ENCODE results near the gene SMIM15.
A peak's percentile ranks its signal among the peaks of the same experiment; 100 is the strongest.
"Not testable (repeated sequence)": the region's sequence is repeated elsewhere in the genome, so short reads cannot be mapped to it uniquely, and the experiment has no call there.

The SMIM15 gene, protein sequence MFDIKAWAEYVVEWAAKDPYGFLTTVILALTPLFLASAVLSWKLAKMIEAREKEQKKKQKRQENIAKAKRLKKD

DNA sequence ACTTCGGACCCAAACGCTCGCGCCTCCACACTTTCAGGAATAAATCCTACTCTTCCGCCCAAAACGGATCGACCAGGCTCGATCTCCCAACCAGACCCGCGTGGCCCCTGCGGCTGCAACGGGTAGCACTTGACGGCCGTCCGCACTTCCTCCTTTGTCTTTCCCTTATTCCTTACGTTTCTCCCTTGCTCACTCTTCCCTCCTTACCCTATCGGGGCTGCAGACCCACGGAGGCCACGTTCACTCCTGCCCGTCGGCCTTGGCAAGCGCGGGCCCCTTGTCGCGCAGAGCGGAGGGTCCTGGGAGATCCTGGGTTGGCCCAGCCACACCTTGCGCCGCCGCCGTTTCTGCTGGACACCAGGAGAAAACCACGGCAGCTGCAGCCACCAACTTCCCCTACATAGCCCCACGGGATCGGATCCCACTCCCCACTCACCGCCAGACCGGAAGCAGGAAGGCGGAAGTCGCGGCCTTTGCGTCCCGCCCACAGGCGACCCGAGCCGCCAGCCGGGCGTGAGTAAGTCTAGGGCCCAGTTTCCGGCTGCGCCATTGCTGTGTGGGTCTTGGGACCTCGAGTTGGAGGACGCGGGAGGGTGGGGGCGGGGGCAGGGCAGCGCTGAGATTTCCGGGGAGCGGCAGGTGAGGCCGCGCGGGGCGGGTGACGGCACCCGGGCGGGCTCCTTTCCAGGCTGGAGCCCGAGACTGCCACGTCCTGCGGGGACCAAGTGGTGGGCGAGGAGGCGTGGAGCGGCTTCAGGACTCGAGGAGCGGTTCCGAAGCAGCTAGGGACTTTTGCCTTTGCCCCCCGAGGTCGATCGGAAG, at the start of gene SMIM15:
TSS of gene SMIM15 (minus strand) at position 459 of the 822 bp plus-strand sequence. CDS start 2,297 bp downstream, outside the sequence.
- peak; percentile 70 to 80 (median 77) for DNase-seq (ENCODE audit: low read depth in 2 of 3, low spot score in 1 of 3)

DNA sequence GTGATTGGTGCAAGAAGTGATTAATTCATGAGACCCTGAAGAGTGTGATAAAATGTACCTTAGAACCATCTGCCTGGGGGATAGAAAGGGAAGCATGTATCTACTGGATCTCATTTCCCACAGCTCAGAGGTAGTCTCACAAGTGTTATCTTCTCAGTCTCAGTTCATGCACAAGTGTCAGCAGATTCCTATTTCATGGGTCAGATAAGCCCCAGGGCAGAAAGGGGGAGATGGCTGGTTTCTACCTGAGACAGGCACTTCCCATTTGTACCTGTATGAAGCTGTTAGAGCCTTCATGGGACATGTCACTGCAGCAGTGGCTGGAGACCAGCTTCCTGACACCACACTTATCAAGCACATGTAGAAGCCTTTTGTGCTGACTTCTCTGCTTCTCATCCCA, 45.6 kb upstream of the SMIM15 start:
- DNase-seq (ENCODE audit: low read depth in 2 of 3, low spot score in 1 of 3), result no peak

DNA sequence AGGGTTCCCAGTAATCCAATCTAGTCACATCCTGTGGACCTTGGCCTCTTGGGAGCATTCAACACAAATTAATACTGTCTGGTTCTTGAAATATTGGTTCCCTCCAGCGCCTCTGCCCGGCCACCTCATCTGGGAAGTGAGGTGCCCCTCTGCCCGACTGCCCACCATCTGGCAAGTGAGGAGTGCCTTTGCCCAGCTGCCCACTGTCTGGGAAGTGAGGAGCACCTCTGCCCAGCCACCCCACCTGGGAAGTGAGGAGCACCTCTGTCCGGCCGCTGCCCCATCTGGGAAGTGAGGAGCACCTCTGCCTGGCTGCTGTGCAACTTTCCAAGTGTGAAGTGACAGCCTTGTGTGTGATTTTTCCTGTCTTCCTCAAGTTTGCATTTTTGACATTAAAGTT, 42.7 kb upstream of the SMIM15 start:
- DNase-seq (ENCODE audit: low read depth in 2 of 3, low spot score in 1 of 3), result no peak

DNA sequence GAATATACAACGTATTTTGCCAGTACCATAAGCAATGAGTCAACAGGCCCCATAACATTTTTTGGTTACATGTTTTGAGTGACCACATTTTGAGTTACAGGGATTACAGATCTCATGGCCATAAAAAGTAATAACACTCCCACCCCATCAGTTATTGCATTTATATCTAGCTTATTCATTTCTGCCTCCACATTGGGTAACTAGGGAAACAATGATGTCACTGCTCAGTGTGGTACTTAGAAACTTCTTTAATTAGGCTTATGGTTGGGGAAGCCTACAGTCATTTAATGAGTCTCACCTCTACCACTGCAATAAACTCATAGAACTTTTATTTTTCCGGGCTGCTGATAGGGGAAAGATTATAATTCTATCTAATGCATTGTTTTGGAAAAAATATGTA, 39.9 kb upstream of the SMIM15 start:
- DNase-seq (ENCODE audit: low read depth in 2 of 3, low spot score in 1 of 3), result peak in 1 of 3 donors; percentile 24

DNA sequence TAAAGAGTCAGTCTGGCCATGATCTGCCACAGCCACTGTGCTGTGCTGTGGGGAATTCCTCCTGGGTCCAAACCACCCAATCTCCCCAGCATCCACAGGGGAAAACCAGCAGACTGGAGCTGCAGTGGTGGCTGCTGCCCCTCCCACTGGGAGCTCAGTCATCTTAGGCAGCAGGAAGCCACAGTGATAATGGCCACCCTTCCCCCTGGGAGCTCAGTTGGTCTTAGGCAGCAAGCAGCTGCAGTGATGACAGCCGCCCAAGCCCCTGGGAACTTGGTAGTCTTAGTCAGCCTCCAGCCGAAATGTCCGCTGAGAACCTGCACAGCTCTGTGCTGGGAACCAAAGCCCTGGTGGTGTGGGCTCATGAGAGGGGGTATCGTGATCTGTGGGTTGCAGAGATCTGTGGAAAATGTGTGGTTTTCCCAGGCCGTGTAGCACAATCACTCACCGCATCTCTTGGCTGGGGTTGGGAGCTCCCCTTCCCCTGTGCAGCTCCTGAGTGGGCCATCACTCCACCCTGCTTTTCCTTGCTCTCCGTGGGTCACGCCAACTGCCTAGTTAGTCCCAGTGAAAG, 38.4 kb upstream of the SMIM15 start:
- no peak for DNase-seq (ENCODE audit: low read depth in 2 of 3, low spot score in 1 of 3)

DNA sequence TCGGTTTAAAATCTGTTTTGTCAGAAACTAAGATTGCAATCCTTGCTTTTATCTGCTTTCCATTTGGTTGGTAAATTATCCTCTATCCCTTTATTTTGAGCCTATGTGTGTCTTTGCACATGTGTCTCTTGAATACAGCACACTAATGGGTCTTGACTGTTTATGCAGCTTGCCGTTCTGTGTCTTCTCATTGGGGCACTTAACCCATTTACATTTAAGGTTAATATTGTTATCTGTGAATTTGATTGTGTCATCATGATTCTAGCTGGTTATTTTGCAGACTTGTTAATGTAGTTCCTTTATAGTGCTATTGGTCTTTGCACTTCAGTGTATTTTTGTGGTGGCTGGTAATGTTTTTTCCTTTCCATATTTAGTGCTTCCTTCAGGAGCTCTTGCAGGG, 36.3 kb upstream of the SMIM15 start:
- DNase-seq (ENCODE audit: low read depth in 2 of 3, low spot score in 1 of 3), result no peak

DNA sequence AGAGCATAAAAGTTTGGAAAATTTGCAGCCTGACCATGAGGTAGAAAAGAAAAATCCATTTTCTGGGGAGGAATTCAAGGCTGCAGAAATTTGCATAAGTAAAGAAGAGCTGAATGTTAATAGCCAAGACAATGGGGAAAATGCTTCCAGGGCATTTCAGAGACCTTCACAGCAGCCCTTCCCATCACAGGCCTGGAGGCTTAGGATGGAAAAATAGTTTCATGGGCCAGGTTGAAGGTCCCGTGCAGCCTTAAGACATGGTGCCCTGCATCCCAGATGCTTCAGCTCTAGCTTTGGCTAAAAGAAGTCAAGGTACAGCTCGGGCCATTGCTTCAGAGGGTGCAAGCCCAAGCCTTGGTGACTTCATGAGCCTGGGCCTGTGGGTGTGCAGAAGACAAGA, 25.6 kb upstream of the SMIM15 start:
- not testable (repeated sequence) for DNase-seq (ENCODE audit: low read depth in 2 of 3, low spot score in 1 of 3)

DNA sequence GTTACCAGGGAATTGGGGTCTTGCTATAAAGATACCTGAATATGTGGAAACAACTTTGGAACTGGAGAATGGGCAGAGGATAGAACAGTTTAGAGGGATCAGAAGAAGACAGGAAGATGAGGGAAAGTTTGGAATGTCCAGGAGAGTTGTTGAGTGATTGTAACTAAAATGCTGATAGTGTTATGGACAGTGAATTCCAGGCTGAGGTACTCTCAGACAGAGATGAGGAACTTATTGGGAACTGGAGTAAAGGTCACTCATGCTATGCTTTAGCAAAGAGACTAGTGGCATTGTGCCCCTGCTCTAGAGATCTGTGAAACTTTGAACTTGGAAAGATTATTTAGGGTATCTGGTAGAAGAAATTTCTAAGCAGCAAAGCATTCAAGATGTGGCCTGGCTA, 25.1 kb upstream of the SMIM15 start:
- not testable (repeated sequence) for DNase-seq (ENCODE audit: low read depth in 2 of 3, low spot score in 1 of 3)

DNA sequence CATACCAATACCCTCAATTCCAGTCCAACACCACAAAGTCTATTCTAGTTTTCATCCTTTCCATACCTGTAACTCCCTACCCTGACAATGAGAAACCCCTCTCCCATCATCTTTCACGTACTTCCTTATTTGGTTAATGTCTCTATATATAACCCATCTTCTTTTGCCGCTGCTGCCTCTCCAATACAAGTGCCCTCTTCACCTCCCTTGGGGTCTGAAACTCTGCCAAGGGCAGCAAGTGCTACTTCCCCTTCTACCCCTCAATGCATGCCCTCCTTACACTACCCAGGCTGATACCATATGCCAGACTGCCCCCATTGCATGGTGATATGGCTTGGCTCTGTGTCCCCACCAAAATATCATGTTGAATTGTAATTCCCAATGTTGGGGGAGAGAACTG, 24.4 kb upstream of the SMIM15 start:
- DNase-seq (ENCODE audit: low read depth in 2 of 3, low spot score in 1 of 3), result no peak

DNA sequence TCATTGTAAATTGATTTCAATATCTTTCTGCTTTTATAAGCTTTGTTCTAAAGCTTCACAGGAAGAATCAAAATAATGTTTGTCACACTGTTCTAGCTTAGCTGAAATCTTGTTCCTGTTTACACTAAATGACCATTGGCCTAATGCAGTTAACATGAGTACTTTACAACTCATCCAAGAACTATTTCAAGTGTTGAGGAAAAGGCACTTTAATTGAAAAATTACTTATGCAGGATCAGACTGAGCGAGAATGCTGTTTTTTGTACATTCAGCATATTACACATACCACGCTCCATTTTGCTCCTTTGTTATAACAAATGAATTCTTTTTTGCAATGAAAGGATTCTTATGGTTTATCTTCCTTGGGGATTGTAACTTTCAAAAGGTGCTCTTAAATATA, 22.4 kb upstream of the SMIM15 start:
- no peak for DNase-seq (ENCODE audit: low read depth in 2 of 3, low spot score in 1 of 3)

DNA sequence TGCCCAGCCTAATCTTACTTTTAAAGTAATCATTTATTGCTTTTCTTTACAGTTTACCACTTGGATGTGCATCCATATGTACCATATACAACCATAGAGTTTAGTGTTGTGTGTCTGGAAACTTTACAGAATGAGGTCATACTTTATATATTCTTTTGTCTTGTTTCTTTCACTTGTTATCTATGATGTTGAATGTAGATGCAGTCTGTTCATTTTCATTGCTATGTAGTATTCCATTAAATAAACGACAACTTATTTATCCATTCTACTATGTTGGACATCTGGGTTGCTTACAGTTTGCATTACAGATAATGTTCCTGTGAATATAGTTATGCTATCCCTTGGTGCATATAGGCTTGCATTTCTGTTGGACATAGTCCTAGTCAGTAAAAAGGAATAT, 21.3 kb upstream of the SMIM15 start:
- DNase-seq (ENCODE audit: low read depth in 2 of 3, low spot score in 1 of 3), result no peak

DNA sequence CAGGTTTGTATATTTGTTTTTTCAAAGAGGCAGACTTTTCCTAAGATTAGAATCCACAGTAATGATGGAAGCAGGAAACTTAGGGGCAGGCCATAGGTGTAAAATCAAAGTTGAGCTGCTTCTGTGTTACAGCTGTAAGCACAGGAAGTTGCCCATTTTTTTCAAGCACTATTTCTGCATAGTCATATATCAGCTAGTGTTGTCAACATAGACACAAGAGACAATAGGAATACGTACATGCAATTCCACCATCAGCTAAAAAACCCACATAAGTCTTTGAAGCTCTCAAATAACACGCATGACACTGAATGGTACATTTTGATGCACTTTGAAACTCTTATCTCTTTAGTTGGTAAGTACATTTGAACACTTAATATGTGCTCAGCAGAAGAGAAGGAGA, 20.2 kb upstream of the SMIM15 start:
- no peak for DNase-seq (ENCODE audit: low read depth in 2 of 3, low spot score in 1 of 3)

DNA sequence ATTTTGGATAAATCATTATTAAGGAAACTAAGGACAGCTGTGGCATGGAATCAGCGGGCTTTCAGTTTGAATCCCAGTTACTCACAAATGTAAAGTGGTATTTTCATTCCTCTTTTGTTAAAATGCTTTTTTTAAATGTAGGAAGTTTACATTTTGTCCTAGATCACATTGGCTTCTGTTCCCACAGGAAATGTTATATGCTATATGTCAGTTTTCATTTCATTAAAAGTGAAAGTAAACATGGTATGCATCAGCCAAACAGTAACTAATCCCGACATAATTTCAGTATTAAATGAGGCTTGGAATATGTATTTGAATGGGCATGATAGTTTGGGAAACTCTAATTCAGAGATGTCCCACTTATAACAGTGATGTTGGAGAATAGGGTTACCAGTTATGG, 18.6 kb upstream of the SMIM15 start:
- DNase-seq (ENCODE audit: low read depth in 2 of 3, low spot score in 1 of 3), result no peak

DNA sequence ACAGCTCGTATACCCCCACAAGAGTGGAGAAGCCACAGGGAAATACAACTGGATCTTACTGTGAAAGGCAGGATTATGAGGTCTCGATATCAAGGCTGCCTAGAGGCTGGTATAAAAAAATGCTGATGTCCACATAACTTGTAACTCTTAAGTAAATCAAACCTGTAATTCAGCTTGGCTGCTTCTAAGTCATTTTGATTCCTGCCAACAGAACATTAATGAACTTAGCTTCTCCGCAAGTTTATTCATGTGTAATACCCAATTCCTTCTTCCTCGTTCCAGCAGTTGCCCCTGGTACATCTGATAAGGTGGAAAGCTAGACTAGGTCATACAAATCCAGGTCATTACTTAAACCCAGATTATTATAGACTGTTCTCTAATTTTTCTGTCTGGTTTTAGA, 16.4 kb upstream of the SMIM15 start:
- no peak for DNase-seq (ENCODE audit: low read depth in 2 of 3, low spot score in 1 of 3)

DNA sequence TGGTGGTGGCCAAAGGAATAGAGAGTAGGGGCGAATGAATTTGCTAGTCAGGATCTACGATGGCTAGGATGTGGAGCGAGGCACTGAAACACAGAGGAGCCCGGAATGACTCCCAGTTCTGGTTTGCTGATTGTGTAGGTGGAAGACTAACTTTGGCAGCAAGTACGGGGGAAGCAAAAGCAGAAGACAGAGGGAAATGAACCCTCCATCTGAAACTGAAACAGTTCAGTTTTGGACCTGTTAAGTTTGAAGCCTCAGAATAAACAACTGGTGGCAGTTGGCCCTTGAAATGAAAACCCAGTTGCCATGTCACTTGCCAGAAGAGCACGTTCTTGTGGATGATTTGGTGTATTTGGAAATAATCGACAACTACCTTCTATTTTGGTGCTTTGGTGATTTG, 15.4 kb upstream of the SMIM15 start:
- no peak for DNase-seq (ENCODE audit: low read depth in 2 of 3, low spot score in 1 of 3)

DNA sequence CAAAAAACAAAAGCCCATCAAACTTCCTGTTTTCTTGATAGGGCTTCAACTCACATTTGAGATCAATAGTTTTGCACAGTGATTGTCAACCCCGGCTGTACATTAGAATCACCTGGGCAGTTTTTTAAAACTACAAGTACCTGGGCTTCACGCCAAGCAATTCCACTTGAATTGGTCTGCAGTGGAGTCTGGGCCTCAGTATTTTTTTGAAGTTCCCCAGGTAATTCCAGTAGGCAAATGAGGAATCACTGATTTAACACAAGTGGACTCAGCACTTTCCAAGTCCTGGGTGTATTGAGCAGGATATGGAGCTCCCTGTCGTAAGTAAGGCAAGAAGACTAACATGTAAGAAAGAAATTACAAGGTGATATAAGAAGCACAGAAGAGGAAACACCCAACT, 14.8 kb upstream of the SMIM15 start:
- DNase-seq (ENCODE audit: low read depth in 2 of 3, low spot score in 1 of 3), result no peak

DNA sequence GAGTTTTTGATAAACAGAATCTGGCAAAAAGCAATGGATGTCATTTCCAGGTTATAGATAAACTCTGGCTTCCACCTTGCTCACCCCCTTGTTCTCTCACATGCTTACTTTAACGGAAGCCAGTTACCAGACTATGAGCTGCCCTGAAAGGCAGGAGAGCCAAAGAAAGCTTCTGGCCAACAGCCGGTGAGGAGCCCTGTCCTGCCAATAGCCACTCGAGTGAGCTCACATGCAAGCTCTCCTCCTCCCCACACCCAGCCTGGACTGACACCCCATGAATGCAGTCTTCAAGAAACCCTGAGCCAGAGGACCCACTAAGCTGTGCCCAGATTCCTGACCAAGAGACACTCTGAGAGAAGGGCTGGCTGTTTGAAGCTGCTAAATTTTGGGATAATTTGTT, 14.4 kb upstream of the SMIM15 start:
- DNase-seq (ENCODE audit: low read depth in 2 of 3, low spot score in 1 of 3), result no peak

DNA sequence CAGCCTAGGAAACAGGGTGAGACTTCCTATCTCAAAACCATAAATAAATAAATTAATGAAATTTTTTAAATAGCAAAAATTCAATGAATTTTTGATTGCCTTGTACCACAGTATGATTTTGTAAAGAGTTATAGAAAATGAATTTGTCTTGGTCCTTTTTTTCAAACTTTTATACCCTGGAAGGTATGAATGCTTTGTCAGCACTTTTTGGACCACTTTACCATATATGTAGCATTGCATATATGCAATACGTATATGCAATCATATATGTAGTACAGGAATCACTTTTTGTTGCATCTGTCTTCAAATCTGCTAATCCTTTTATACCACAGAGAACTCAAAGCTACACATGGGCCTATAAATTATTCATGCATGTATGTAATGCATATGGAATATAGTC, 9.2 kb upstream of the SMIM15 start:
- DNase-seq (ENCODE audit: low read depth in 2 of 3, low spot score in 1 of 3), result no peak

DNA sequence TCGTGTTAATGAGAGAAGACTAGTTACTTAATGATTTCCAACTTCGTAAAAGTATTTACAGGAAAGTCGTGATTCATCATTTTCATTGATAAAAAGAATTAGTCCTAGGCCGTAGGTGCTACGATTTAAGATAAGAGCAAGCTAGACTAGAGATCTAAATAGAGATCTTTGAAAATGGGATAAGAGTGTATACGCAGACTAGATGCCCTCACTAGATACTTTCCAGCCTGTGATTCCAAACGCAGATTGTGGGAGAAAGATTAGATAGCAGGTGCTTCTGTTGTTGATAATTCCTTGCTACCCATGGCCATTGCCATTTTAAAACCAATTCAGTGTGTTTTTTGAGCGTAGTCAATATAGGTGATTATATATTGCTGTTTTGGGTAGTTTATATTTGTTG, 6.7 kb upstream of the SMIM15 start:
- no peak for DNase-seq (ENCODE audit: low read depth in 2 of 3, low spot score in 1 of 3)

DNA sequence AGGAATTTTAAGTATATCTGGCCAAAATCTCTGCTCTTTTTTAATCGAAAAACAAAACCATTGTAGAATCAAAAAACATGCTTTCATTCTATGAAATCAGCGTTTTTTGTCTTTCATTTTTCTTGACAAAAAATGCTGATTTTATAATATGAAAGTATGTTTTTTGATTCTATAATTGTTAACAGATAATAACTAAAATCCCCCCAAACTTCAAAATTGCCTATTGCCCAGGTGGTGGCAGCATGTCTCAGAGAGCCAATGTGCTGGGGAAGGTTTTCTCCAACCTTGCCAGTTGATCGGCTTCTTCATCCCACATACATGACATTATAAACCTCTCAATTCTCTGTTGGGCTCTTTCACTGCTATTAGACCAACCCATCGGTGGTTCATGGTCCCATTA, 5.1 kb upstream of the SMIM15 start:
- DNase-seq (ENCODE audit: low read depth in 2 of 3, low spot score in 1 of 3), result no peak

DNA sequence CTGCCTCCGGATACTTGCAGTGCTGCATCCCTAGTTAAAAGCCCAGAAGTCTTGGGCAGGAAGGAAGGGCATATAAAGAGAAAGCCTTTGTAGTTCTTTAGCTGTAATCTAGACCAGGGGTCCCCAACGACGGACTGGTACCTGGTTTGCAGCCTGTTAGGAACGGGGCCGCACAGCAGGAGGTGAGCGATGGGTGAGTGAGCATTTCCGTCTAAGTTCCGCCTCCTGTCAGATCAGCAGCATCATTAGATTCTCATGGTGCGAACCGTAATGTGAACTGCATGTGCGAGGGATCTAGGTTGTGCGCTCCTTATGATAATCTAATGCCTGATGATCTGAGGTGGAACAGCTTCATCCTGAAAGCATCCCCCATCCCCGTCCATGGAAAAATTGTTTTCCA, 1.6 kb upstream of the SMIM15 start:
- no peak for DNase-seq (ENCODE audit: low read depth in 2 of 3, low spot score in 1 of 3)

DNA sequence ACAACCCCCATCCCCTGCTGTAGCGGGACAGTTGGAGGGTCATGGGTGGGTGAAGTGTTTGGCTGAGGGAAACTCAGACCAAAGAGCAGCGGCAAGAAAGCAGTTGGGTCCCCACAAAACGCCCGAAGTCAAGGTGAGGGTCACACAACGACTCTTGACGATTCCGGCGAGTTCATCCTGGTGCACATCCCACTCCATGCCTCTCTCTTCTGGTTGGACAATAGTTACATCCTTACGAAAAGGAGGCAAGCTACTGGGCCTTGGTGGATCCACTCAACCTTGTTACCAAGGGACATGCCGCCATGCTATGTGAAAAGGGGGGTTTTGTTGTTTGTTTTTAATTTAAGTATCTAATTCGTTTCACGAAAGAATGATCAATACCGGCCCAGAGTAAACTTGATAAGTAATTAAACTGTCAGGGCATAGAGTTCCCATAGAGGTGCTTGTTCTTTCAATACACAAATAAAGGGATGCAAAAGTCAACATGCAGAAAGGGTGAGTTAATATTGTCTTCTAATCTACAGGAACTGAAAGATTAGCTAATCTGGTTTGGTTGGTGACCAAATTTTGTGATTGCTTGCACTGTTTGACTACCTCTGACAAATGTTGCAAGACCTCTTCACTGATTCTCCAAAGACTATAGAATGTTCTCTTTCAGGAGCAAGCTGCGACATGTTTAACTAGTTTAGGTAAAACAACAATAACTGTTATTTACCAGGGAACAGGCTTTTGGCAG, 732 bp upstream of the SMIM15 start:
- no peak for DNase-seq (ENCODE audit: low read depth in 2 of 3, low spot score in 1 of 3)

Data from stimulated activated CD4-positive, alpha-beta T cell treated with anti-CD3 and anti-CD28 coated beads, Interleukin-12 subunit alpha, Interleukin-12 subunit beta, amount 100 ng/mL, for 48 hours (primary cell).